ENCODE results near the gene EDDM13.

DNA sequence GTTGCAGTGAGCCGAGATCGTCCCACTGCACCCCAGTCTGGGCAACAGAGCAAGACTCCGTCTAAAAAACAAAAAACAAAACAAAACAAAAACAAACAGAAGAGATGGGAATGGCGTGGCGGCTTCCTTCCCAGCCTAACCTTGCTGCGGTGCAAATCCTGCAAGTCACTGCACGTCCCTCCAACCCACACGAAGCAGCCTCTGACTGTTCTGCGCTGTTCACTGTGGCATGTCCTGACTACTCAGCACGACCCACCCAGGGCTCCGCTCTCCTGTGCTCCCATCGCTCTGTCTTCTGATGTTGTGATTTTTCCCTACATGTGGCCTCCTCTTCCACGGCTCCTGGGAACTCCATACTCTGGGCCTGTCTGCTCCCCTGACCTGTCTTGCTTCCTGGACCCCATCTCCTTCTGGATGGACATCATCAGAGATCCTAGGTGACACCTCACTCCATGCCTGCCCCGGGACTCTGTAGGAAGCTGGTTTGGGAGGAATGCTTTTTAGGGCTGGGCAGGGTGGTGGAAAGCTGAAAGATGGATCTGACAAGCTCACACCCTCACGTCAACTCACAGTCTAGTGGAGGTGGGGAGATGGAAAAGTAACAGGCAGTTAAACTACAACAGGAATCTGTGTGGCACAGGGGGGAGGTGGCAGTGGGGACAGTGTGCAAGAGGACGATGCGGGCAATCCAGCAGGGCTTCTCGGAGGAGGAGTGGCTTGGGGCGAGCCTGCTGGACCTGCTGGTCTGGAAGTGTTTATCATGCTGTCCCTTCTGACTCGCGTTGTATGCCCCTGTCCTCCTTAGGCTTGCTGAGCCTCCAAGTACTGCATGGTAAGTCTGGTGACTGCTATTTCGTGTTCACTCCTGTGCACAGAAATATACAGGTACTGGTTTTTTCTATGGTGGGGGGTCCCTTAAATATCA lies 23.2 kb downstream of the EDDM13 start:
- TF ChIP-seq BHLHE40 (IDR thresholded peaks at IDR 0.05; ENCODE audit: borderline replicate concordance) (no peak), TARDBP (IDR thresholded peaks at IDR 0.05) (no peak)

Measured in HEK293T (cell line).